Hematopoietic multipotent progenitor cell (in vitro differentiated cells): ENCODE results near the gene HEATR5B. TPM values are rescaled to one million over a fixed set of nuclear protein-coding genes. Genes with fewer than 3 reads are reported as not detected.
"Not testable (repeated sequence)": the region's sequence is repeated elsewhere in the genome, so short reads cannot be mapped to it uniquely, and the experiment has no call there.

Experiments used
- DNase-seq, 3 donors: peaks; one replicate each; pipeline ENCODE4 v3.0.0-alpha.2; 2011 to 2015; ENCODE audit warnings: low read depth in 2 of 3, low spot score in 2 of 3
- total RNA-seq: library from RNA; depleted of rRNA; stranded (reverse); fragments of >200 nt; gene quantifications from one replicate; pipeline ENCODE4 v1.2.3, GENCODE V29; 2012

HEATR5B gene
- total RNA-seq, 1 donor, result 57.4 TPM

DNA sequence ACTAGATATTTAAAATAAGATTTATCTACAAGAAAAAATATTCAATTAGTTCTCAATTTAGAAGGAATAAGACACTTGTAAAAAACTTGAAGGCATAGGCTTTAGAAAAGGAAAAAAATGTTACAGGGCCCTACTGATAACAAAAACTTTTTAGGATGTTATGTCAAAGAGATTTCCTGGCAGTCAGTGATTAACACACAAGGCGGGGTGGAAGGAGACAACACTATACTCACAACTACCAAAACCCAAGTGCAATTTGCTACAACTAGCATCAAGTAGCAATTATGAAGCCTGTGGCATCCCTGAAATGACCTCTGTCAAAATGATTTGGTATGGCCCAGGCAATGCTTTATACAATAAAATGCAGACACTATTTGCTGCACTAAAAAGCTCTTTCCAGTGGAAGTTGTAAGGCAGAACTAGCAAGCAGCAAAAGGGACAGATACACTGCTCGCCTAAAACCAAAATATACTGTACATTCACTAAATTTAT is 133.1 kb downstream of the HEATR5B start:
- no peak for DNase-seq

- no peak for DNase-seq
These were observed 134.3 kb downstream of the HEATR5B start for GRCh38 chr2:36949845-36950244.

- DNase-seq, result not testable (repeated sequence)
These were observed 138.9 kb downstream of the HEATR5B start for GRCh38 chr2:36945240-36945639.

GRCh38 chr2:36941867-36942266 is 142.3 kb downstream of the HEATR5B start:
- DNase-seq, result no peak

DNA sequence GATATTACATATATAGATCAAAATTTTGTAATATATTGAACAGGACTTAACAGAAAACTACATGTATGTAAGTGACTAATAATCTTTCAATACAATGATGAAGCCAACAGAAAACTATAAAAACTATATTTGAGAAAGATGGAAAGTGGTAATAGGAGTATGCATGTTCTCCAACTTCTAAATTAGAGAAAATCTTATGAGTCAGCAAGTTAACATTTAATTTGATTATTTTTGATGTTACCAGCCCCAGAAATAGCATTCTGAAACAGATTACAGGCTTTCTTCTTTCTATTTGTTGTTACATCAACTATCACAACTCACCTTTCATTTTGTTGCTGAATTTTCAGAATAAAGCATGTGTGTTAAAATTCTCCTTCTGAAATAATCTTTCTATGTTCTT is 147.6 kb downstream of the HEATR5B start:
- DNase-seq, result not testable (repeated sequence)

- not testable (repeated sequence) for DNase-seq
These were observed 152.5 kb downstream of the HEATR5B start for GRCh38 chr2:36931688-36932087.

Other genes with a start within 250 kb of the HEATR5B start
- 16.2 TPM for gene STRN, start 117.8 kb downstream of the HEATR5B start, total RNA-seq
- gene GPATCH11, start 146 bp upstream of the HEATR5B start, total RNA-seq, result 4.0 TPM
- gene EIF2AK2, start 72.6 kb upstream of the HEATR5B start, total RNA-seq, result 20.7 TPM
- gene SULT6B1, start 104.3 kb upstream of the HEATR5B start, total RNA-seq, result not detected
- 8.3 TPM for gene CEBPZOS, start 112.1 kb upstream of the HEATR5B start, total RNA-seq
- 13.5 TPM for gene CEBPZ, start 147.2 kb upstream of the HEATR5B start, total RNA-seq
- gene NDUFAF7, start 147.3 kb upstream of the HEATR5B start, total RNA-seq, result 10.8 TPM
- 27.5 TPM for gene PRKD3, start 240.5 kb upstream of the HEATR5B start, total RNA-seq